Right lobe of liver (tissue), 4 donors: ENCODE measurements around the gene STOML3.

Source experiments
- POLR2A ChIP-seq: fragments of 450-650 bp; IDR thresholded peaks from one replicate; pipeline ENCODE4 v1.6.1; 2017; ENCODE audit warnings: antibody characterized with exemption, mild to moderate bottlenecking
- TF ChIP-seq, protein P1 (sequence below), 4 donors: fragments of 200-600 bp in 3 of 4; fragments of 450-650 bp in 1 of 4; IDR thresholded peaks; one replicate each; pipeline versions ENCODE4 v1.5.1 to v1.8.0; 2016 to 2022; ENCODE audit warnings: antibody characterized with exemption in 4 of 4, mild to moderate bottlenecking in 2 of 4
- donor health status: DM: no; HTN: no; CAD: no.
- donor health status: DM: no; HTN: no; CAD: no.
- donor health status: DM: no; HTN: yes; CAD: no.

DNA sequence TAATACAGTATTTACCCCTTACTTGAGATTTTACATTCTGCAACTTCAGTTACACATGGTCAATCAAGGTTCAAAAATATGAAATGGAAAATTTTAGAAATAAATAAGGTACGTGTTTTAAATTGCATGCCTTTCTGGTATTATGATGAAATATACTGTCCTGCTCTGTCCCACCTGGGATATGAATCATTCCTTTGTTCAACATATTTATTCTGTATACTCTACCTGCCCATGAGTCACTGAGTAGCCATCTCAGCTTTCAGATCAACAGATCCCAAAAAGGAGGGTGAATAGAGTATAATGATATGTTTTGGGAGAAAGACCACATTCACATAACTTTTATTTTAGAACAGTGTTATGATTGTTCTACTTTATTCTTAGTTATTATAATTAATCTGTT is 37.8 kb downstream of the STOML3 start:
- TF ChIP-seq, protein P1, sequence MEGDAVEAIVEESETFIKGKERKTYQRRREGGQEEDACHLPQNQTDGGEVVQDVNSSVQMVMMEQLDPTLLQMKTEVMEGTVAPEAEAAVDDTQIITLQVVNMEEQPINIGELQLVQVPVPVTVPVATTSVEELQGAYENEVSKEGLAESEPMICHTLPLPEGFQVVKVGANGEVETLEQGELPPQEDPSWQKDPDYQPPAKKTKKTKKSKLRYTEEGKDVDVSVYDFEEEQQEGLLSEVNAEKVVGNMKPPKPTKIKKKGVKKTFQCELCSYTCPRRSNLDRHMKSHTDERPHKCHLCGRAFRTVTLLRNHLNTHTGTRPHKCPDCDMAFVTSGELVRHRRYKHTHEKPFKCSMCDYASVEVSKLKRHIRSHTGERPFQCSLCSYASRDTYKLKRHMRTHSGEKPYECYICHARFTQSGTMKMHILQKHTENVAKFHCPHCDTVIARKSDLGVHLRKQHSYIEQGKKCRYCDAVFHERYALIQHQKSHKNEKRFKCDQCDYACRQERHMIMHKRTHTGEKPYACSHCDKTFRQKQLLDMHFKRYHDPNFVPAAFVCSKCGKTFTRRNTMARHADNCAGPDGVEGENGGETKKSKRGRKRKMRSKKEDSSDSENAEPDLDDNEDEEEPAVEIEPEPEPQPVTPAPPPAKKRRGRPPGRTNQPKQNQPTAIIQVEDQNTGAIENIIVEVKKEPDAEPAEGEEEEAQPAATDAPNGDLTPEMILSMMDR (IDR thresholded peaks at IDR 0.05): no peak
- TF ChIP-seq POLR2A: no peak
